NCI-H748 (cell line): ENCODE measurements around the gene KAT7.

Source experiments
- DNase-seq: peaks from one replicate; lab custom pipeline; 2025; ENCODE audit not compliant: unreplicated experiment; lab: John Stamatoyannopoulos, UW

Gene KAT7

GRCh38 chr17:49839455-49839854 is 51.0 kb downstream of the KAT7 start:
- DNase-seq: no peak

DNA sequence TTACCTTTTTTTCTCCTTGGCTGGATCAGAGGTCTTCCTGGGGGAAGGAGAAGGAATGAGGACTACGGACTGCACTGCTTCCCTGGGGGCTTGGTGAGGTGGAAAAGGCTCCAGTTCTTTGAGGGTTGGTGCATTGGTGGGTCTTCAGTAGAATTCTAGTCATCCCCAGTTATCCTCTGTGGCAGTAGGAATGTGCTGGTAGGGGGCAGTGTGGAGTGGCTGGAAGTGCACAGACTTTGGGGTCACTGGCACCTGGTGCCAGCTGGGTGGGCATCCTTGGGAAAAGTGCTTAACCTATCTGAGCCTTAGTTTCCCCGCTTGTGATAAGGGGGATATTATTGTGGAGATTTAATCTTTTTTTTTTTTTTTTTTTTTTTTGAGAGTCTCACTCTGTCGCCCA is 53.1 kb downstream of the KAT7 start:
- DNase-seq: no peak

DNA sequence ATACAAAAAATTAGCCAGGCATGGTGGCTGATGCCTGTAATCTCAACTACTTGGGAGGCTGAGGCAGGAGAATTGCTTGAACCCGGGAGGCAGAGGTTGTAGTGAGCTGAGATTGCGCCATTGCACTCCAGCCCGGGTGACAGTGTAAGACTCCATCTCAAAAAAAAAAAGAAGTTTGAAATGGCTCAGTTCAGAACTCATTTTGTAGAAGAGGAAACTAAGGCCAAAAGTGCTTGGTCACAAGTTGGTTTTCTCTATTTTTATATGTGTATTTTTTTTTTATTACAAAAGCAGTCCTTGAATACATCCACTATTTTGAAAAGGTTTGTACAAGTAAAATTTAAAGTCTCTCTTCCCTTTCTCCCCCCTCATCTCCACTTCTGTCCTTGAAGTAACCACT is 53.9 kb downstream of the KAT7 start:
- no peak for DNase-seq

- no peak for DNase-seq
Measured at GRCh38 chr17:49842846-49843245, 54.4 kb downstream of the KAT7 start.

- DNase-seq: no peak
Measured at GRCh38 chr17:49843774-49844350, 55.4 kb downstream of the KAT7 start.

- DNase-seq: no peak
Measured at GRCh38 chr17:49845321-49845720, 56.8 kb downstream of the KAT7 start.

GRCh38 chr17:49846938-49847712 is 58.6 kb downstream of the KAT7 start:
- no peak for DNase-seq

GRCh38 chr17:49848019-49848473 is 59.6 kb downstream of the KAT7 start, which contains the start of gene TAC4:
Gene TAC4 (minus strand): TSS chr17:49848069. CDS start chr17:49848017, 52 bp downstream.
- no peak for DNase-seq

DNA sequence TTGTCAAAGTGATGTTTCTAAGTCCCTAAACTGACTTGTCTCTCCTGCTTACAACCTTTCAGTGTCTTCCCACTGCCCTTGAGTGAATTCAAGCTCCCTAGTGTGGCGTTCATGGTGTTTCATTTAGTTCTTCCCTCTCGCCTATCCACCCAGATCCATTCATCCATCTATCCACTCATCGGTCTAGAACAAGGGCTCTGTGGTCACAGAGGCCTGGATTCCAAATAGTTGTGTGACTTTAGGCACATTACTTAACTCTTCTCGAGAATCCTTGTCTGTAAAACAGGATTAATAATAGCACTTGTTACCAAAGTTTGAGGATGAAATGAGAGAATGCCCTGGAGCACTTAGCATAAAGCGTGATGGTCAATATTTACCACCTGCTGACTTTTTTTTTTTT is 60.3 kb downstream of the KAT7 start:
- no peak for DNase-seq

- DNase-seq: no peak
Measured at GRCh38 chr17:49850218-49850610, 61.7 kb downstream of the KAT7 start.

DNA sequence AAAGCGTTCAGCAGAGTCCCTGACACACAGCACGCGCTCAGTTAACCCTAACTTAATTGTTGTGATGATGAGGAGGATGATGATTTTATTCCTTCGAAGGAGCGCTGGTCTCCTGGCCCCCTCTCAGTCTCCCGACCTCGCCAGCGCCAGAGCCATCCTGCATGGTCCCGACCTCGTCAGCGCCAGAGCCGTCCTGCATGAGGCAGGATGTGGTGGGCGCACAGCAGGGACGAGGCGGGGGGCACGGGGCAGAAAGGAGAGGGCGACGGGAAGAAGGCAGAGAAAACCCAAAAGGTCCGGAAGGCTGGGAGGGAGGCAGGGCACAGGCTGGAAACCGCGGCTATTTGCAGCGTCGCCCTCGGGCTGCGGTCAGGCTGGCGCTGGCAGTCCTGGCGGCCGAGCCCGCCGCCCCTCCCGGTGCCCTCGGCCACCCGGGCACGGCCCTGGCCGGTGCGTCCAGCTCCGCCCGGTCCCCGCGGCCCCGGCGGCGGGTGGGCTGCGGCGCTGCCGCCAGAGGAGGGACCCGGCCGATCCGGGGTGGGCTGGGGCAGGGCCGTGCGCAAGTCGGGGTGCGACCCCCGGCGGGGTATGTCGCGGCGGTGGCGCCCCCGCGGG is 62.4 kb downstream of the KAT7 start:
- DNase-seq: no peak

DNA sequence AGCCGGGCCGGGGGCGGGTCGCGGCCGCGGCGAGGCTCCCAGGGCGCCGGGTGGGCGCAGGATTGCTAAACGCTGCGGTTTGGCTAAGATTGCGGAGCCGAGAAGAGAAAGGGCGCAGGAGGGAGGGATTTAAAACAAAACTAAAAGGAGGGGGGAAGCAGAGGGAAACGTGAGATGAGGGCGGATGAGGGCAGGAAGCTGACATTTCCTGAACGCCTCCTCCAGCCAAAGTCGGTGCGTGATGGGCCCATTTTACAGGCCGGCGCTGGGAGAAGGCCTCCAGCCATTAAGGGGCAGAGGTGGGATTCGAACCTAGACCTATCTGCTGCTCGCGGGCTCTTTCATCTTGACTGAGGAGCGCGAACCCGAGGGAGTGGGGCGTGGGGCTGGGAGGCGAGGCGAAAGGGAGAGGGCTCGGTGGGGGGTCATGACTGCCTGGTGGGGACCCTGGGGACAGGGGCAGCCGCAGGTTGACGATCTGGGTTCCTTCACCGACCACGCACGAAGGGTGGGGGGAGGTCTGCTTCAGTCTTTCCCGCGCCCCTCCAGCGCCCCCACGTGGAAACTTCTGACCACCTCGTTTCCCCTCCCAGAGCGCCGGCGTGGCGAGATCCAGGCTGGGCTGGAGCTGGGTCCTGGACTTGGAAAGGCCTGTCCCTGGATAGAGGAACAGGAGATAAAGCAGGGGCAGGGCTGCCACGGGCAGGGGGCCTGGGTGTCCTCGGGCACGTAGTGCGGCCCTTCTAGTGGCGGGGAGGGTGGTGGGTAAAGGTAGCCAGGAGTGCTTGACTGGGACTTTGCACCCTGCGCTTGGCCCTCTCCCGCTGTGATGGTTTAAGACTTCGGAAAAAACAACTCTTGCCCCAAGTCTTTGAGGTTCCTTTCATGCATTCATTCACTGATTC is 63.2 kb downstream of the KAT7 start:
- DNase-seq: peak; percentile 60

DNA sequence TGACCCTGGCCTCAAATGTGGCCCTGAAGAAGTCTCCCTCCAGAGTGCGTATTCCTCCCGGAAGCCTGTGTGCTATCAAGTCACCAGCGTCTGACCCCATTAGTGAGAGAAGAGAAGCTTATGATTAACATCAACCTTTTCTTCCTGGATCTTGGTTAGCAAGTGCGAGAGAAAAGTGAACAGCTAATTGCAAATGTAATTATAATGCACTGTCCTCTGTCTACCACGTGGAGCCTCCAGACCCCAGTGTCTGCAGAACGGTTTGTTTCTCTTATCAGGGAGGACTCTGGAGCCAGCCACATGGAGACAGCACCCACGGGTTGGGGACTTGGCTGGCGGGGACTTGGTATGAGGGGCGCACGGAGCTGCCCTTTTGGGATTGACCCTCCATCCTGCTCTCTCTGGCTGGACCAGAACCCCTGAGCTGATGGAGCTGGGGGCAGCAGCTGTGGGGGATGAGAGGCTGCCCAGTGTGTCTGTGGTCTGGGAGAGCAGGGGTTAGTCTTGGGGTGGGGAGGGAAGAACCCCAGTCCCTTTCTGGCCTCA is 65.1 kb downstream of the KAT7 start:
- DNase-seq: no peak

DNA sequence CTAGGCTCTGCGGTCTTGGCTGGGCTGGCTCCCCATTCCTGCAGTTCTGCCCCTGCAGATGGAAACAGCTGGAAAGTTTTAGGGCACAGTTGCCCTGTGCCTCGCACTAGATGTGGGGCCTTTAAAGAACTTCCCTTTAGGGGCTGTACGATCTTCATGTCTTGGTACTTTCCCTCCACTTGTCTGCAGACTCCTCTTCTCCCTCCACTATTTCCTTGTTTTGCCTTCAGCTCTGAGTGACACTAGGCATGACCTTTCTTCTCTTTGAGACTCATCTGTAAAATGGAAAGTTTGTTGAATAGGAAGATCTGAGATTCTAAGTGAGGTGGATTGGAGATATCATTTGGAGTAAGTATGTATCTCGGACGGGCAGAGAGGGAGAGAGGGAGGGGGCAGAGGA is 65.6 kb downstream of the KAT7 start:
- no peak for DNase-seq

GRCh38 chr17:49858796-49859195 is 70.3 kb downstream of the KAT7 start:
- DNase-seq: no peak

DNA sequence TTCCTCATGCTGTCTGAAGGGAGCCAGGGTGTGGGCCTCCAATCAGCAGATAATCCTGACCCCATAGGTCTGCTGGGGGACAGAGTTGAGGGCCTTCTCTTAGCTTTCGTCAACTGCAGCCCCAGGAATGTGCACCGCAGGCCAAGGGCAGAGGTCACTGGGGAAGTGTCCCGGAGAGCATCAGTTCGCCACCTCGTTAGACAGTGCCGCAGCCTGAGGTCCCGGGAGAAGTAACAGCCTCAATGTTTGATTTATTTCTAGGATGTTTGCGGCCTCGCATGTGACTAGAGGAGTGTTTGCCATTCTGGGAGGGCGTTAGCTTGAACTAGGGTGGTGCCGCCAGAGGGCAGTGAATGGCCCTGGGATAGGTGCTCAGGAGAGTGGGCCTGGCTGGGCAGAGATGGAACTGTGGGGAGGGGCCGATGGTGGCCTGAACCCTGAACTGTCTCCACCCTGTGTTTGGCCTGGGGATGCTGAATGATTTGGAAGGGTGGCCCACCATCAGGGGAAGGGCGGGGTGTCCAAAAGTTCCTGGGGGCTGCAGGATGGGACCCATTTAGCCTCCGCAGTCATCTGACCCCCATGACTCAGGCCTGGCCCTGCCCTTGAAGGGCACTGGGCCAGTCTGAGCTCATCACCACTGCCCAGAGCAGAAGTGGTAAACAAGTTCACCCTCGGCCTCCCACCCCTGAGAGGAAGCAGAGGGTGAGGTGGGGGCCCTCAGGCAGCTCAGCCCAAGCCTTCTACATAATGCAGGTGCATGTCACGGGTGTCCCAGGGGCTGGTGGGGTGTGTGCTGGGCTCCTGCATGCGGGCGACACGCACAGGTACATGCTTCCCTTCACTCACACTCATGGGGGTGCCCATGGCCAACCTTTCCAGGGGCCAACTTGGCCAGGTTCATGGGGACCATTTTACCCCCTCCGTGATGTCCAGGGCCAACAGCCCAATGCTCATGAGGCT is 71.8 kb downstream of the KAT7 start:
- DNase-seq: no peak

DNA sequence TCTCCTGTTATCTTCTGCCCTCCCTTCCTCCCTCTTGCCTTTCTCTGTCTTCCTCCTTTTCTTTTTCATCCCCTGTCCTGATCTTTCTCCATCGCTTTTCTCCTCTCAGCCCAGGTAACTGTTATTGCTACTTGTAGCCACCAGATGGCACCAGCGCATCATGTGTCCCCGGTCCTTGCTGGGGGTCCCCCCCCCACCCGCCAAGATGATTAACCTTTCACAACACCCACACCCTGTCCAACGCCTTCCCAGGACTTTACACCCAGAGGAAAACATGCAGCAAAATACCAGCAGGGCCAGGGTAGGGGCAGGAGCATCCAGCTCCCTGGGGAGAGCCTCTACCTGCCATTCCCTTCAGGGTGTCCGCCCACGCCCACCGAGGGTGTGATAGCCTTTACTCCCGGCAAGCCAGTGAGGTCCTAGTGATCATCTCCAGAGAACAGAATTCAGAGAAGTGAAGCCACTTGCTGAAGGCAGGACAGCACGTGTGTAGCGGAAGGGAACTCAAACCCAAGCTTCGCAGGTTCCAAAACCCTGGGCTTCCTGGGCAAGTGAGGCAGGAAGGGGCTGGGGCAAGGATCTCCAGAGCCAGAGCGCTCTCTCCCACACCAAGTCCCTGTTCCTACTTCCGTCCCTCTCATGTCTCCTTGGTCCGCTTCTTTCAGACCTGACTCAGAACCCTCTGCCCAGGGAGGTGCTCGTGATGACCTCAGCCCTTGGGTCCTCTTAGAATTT is 72.8 kb downstream of the KAT7 start:
- peak; percentile 29 for DNase-seq

- DNase-seq: no peak
Measured at GRCh38 chr17:49862781-49863331, 74.4 kb downstream of the KAT7 start.

GRCh38 chr17:49866019-49866380 is 77.5 kb downstream of the KAT7 start:
- no peak for DNase-seq
